PFSK-1 (cell line): ENCODE results near the gene RHOJ.

Experiments
- FOXP2 ChIP-seq: optimal IDR thresholded peaks from 2 replicates; pipeline ENCODE3; 2011; ENCODE audit warnings: borderline replicate concordance, control low read depth, inconsistent platforms; ENCODE audit not compliant: insufficient read depth; ENCODE audit errors: extremely low read length, extremely low read depth
- POLR2AphosphoS5 ChIP-seq: IDR thresholded peaks from 2 replicates; pipeline ENCODE4 v1.6.1; 2012; ENCODE audit warnings: low read depth, mild to moderate bottlenecking, control low read depth, low read length, moderate library complexity
- REST ChIP-seq, 2 experiments: IDR thresholded peaks; 2 replicates each; pipeline versions ENCODE4 v1.6.1 to v1.8.0; 2011 to 2012; ENCODE audit warnings: low read depth in 2 of 2, low read length in 2 of 2, control low read depth in 1 of 2, inconsistent platforms in 1 of 2, mild to moderate bottlenecking in 1 of 2, moderate library complexity in 1 of 2; ENCODE audit not compliant: insufficient read depth in 1 of 2
- SIN3A ChIP-seq: IDR thresholded peaks from 2 replicates; pipeline ENCODE4 v1.6.1; 2012; ENCODE audit warnings: mild to moderate bottlenecking, low read length, moderate library complexity, borderline replicate concordance; ENCODE audit not compliant: insufficient read depth
- TAF1 ChIP-seq: IDR thresholded peaks from 2 replicates; pipeline ENCODE4 v1.6.1; 2012; ENCODE audit warnings: low read length, control low read depth, borderline replicate concordance; ENCODE audit not compliant: insufficient read depth

RHOJ gene

GRCh38 chr14:63240221-63240620 lies 36.0 kb downstream of the RHOJ start:
- TF ChIP-seq POLR2AphosphoS5 (no peak), SIN3A (no peak), TAF1 (no peak), FOXP2 (no peak), REST (IDR thresholded peaks at IDR 0.05; ENCODE audit: insufficient read depth in 1 of 2, low read depth in 2 of 2, low read length in 2 of 2) (no peak)

- no peak for TF ChIP-seq TAF1
- no peak for TF ChIP-seq REST (IDR thresholded peaks at IDR 0.05; ENCODE audit: insufficient read depth in 1 of 2, low read depth in 2 of 2, low read length in 2 of 2)
- TF ChIP-seq FOXP2: no peak
- no peak for TF ChIP-seq POLR2AphosphoS5
- no peak for TF ChIP-seq SIN3A
These were observed 36.9 kb downstream of the RHOJ start for GRCh38 chr14:63241096-63241495.

- TF ChIP-seq REST (IDR thresholded peaks at IDR 0.05; ENCODE audit: insufficient read depth in 1 of 2, low read depth in 2 of 2, low read length in 2 of 2) (no peak), FOXP2 (no peak), SIN3A (no peak), TAF1 (no peak), POLR2AphosphoS5 (no peak)
These were observed 39.4 kb downstream of the RHOJ start for GRCh38 chr14:63243646-63244045.

GRCh38 chr14:63245893-63246292 lies 41.6 kb downstream of the RHOJ start:
- no peak for TF ChIP-seq SIN3A
- TF ChIP-seq POLR2AphosphoS5: no peak
- TF ChIP-seq FOXP2: no peak
- no peak for TF ChIP-seq REST (IDR thresholded peaks at IDR 0.05; ENCODE audit: insufficient read depth in 1 of 2, low read depth in 2 of 2, low read length in 2 of 2)
- TF ChIP-seq TAF1: no peak

GRCh38 chr14:63248211-63248610 lies 44.0 kb downstream of the RHOJ start:
- TF ChIP-seq FOXP2 (no peak), TAF1 (no peak), SIN3A (no peak), POLR2AphosphoS5 (no peak), REST (IDR thresholded peaks at IDR 0.05; ENCODE audit: insufficient read depth in 1 of 2, low read depth in 2 of 2, low read length in 2 of 2) (no peak)
